GM12875 (cell line): ENCODE measurements around the gene SCAMP2.

ENCODE experiments used
- H3K4me3 ChIP-seq: one replicate; pipeline ENCODE4 v1.5.1; 2011; ENCODE audit warnings: low read depth, low read length, control low read depth
- CTCF ChIP-seq: IDR thresholded peaks from 2 replicates; pipeline ENCODE4 v1.5.1; 2011; ENCODE audit warnings: low read depth, mild to moderate bottlenecking, control low read depth, inconsistent platforms, low read length, moderate library complexity, borderline replicate concordance; ENCODE audit not compliant: insufficient read depth

Gene SCAMP2

GRCh38 chr15:74878273-74878672, 5.1 kb upstream of the SCAMP2 start:
- H3K4me3 ChIP-seq: no peak overlapping the region
- TF ChIP-seq CTCF: no peak

GRCh38 chr15:74873756-74874424, 725 bp upstream of the SCAMP2 start:
- H3K4me3 ChIP-seq: peak overlapping the region; percentile 61
- no peak for TF ChIP-seq CTCF

GRCh38 chr15:74872702-74873035, 496 bp downstream of the SCAMP2 start:
- TF ChIP-seq CTCF: no peak
- H3K4me3 ChIP-seq: peak overlapping the region; percentile 88

GRCh38 chr15:74870436-74871215, 2.5 kb downstream of the SCAMP2 start:
- TF ChIP-seq CTCF: no peak
- peak overlapping the region; percentile 51 for H3K4me3 ChIP-seq

GRCh38 chr15:74869726-74870407, 3.3 kb downstream of the SCAMP2 start:
- TF ChIP-seq CTCF: no peak

GRCh38 chr15:74869372-74869725, 3.8 kb downstream of the SCAMP2 start:
- peak overlapping the region; percentile 55 for H3K4me3 ChIP-seq
- no peak for TF ChIP-seq CTCF

More at GRCh38 chr15:74869726-74870407, 3.3 kb downstream of the SCAMP2 start:
- H3K4me3 ChIP-seq: peak overlapping the region; percentile 55
